OCI-LY1 (cell line): ENCODE measurements around the gene PHF2.

ENCODE experiments used
- EZH2 ChIP-seq: fragments of 200-600 bp; sonication (generic), shearing (Covaris generic); IDR thresholded peaks from 2 replicates; pipeline ENCODE4 v1.8.0; 2017; ENCODE audit warnings: borderline replicate concordance, mixed run types, mild to moderate bottlenecking, antibody characterized with exemption, low read length, moderate library complexity, mixed read lengths
- TF ChIP-seq, protein P1 (sequence below): fragments of 200-600 bp; sonication (generic), shearing (Covaris generic); IDR thresholded peaks from 2 replicates; pipeline ENCODE4 v1.5.1; 2017; ENCODE audit warnings: mild to moderate bottlenecking, antibody characterized with exemption, low read length, moderate library complexity, mixed read lengths

DNA sequence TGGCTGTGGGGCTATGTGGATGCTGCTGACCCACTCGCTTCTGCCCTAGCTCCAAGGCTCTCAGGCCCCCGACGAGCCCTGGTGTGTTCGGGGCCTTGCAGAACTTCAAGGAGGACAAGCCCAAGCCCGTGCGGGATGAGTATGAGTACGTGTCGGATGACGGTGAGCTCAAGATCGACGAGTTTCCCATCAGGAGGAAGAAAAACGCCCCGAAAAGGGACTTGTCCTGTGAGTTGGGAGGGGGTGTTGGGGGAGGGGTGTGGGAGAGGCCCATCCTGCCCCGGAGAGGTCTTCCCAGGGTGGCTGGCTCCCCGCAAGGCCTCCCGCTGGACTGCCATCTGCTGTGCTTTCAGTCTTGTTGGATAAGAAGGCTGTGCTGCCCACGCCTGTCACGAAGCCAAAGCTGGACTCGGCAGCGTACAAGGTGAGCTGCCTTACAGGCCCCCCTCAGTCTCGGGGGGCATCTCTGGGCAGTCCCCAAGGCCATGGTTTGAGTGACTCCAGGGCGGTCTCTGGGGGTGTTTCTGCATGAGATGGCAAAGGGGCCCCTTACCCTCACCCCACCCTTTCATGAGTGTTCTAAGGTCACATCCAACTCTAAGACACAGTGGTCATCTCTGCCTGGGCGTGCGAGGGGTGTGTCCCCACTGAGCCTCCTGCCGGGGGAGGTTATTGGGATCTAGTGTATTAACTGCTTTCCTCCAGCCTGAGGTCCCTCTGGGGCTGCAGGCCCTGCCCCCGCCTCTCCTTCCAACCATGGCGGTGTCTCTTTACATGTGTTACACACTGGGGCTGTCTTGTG, 89.5 kb downstream of the PHF2 start:
- TF ChIP-seq, protein P1, sequence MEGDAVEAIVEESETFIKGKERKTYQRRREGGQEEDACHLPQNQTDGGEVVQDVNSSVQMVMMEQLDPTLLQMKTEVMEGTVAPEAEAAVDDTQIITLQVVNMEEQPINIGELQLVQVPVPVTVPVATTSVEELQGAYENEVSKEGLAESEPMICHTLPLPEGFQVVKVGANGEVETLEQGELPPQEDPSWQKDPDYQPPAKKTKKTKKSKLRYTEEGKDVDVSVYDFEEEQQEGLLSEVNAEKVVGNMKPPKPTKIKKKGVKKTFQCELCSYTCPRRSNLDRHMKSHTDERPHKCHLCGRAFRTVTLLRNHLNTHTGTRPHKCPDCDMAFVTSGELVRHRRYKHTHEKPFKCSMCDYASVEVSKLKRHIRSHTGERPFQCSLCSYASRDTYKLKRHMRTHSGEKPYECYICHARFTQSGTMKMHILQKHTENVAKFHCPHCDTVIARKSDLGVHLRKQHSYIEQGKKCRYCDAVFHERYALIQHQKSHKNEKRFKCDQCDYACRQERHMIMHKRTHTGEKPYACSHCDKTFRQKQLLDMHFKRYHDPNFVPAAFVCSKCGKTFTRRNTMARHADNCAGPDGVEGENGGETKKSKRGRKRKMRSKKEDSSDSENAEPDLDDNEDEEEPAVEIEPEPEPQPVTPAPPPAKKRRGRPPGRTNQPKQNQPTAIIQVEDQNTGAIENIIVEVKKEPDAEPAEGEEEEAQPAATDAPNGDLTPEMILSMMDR, result no peak
- TF ChIP-seq EZH2, result no peak
